CD4-positive, CD25-positive, alpha-beta regulatory T cell (primary cell): ENCODE measurements around the gene PRPSAP2. TPM values are rescaled to one million over a fixed set of nuclear protein-coding genes. Genes with fewer than 3 reads are reported as not detected.
A peak's percentile ranks its signal among the peaks of the same experiment; 100 is the strongest.

Experiments
- ATAC-seq, 2 donors: fragments of 150-1000 bp; cut with Tn5 transposase; one replicate each; pipeline ENCODE4 v1.10.0; 2021; ENCODE audit warnings: low read depth in 2 of 2, moderate number of reproducible peaks in 2 of 2, moderate library complexity in 1 of 2
- DNase-seq, 3 donors: peaks; one replicate each; pipeline versions ENCODE4 v3.0.0 to v3.0.0-alpha.2; 2012 to 2022; ENCODE audit warnings: mixed read lengths in 1 of 3
- H3K27ac ChIP-seq: one replicate; pipeline ENCODE4 v1.7.0; 2013; ENCODE audit warnings: mild to moderate bottlenecking, low read length; ENCODE audit not compliant: insufficient read depth, poor library complexity, severe bottlenecking
- H3K27me3 ChIP-seq: one replicate; pipeline ENCODE4 v1.7.0; 2013; ENCODE audit warnings: low read length; ENCODE audit not compliant: control insufficient read depth, insufficient read depth
- H3K36me3 ChIP-seq: one replicate; pipeline ENCODE4 v1.7.0; 2013; ENCODE audit warnings: mild to moderate bottlenecking, low read length, moderate library complexity; ENCODE audit not compliant: control insufficient read depth, insufficient read depth
- H3K4me1 ChIP-seq: 2 replicates; pipeline ENCODE4 v1.7.0; 2013; ENCODE audit warnings: mild to moderate bottlenecking, low read length; ENCODE audit not compliant: insufficient read depth, control insufficient read depth, poor library complexity, severe bottlenecking
- H3K4me3 ChIP-seq: one replicate; pipeline ENCODE4 v1.7.0; 2013; ENCODE audit warnings: low read depth, mild to moderate bottlenecking, low read length, moderate library complexity
- H3K9me3 ChIP-seq, 2 experiments: 1 replicate in 1 of 2; 2 replicates in 1 of 2; pipeline ENCODE4 v1.7.0; 2013; ENCODE audit warnings: low read length in 2 of 2, mild to moderate bottlenecking in 1 of 2, moderate library complexity in 1 of 2; ENCODE audit not compliant: control insufficient read depth in 2 of 2
- H3K27ac Mint-ChIP-seq, 3 donors: one replicate each; pipeline ENCODE4 v1.8.0; 2020 to 2022; ENCODE audit warnings: mild to moderate bottlenecking in 3 of 3, mixed read lengths in 3 of 3, moderate library complexity in 2 of 3
- H3K27me3 Mint-ChIP-seq: one replicate; pipeline ENCODE4 v1.8.0; 2022; ENCODE audit warnings: mild to moderate bottlenecking, mixed read lengths
- H3K36me3 Mint-ChIP-seq: one replicate; pipeline ENCODE4 v1.8.0; 2020; ENCODE audit warnings: mixed read lengths
- H3K4me1 Mint-ChIP-seq, 4 donors: one replicate each; pipeline ENCODE4 v1.8.0; 2020 to 2022; ENCODE audit warnings: mixed read lengths in 4 of 4, mild to moderate bottlenecking in 1 of 4
- H3K4me3 Mint-ChIP-seq, 4 donors: one replicate each; pipeline ENCODE4 v1.8.0; 2020 to 2022; ENCODE audit warnings: mild to moderate bottlenecking in 4 of 4, mixed read lengths in 4 of 4, moderate library complexity in 3 of 4
- H3K9me3 Mint-ChIP-seq, 7 donors: one replicate each; pipeline ENCODE4 v1.8.0; 2020 to 2022; ENCODE audit warnings: mixed read lengths in 7 of 7, mild to moderate bottlenecking in 3 of 7, moderate library complexity in 2 of 7
- polyA plus RNA-seq, 4 donors: library from polyadenylated mRNA; unstranded; fragments of 300-500 nt; fragmentation: Illumina TruSeq; gene quantifications; one replicate each; pipeline ENCODE4 v1.2.3, GENCODE V29; 2021
- total RNA-seq: library from RNA; stranded (reverse); gene quantifications from one replicate; pipeline ENCODE4 v1.2.3, GENCODE V29; 2022

The PRPSAP2 gene
- total and polyA plus RNA-seq, 5 donors from 2014 or later, result 41.5 to 59.5 (median 45.8) TPM

- peaks cover 4 to 17% (median 12%) of the 10 kb centered on the region in 4 donors for H3K4me1 Mint-ChIP-seq
- no peak overlapping the region for H3K27ac Mint-ChIP-seq
- ATAC-seq (no peak), DNase-seq (no peak)
- Histone ChIP-seq H3K27me3 (no peaks in the 10 kb centered on the region), H3K36me3 (no peaks in the 10 kb centered on the region), H3K4me1 (peaks cover 8% of the 10 kb centered on the region), H3K9me3 (no peaks in the 10 kb centered on the region), H3K4me3 (no peak overlapping the region), H3K27ac (no peak overlapping the region)
- H3K36me3 Mint-ChIP-seq, result peaks cover 5% of the 10 kb centered on the region
- no peaks in the 10 kb centered on the region for H3K9me3 Mint-ChIP-seq
- no peaks in the 10 kb centered on the region for H3K27me3 Mint-ChIP-seq
- peak overlapping the region in 1 of 4 donors; percentile 23 for H3K4me3 Mint-ChIP-seq
Observed at GRCh38 chr17:18851201-18851600, 6.7 kb upstream of the PRPSAP2 start.

- Mint-ChIP-seq H3K27ac (peak overlapping the region in 1 of 3 donors; percentile 99), H3K4me1 (peaks cover 16 to 43% (median 28%) of the 10 kb centered on the region in 4 donors), H3K4me3 (peak overlapping the region; percentile 70 to 96 (median 94)), H3K27me3 (no peaks in the 10 kb centered on the region), H3K36me3 (peaks cover 5% of the 10 kb centered on the region), H3K9me3 (no peaks in the 10 kb centered on the region)
- H3K27ac ChIP-seq, result no peak overlapping the region
- H3K4me1 ChIP-seq, result peaks cover 30% of the 10 kb centered on the region
- no peaks in the 10 kb centered on the region for H3K27me3 ChIP-seq
- DNase-seq, result no peak
- no peak overlapping the region for H3K4me3 ChIP-seq
- no peaks in the 10 kb centered on the region for H3K9me3 ChIP-seq
- no peak for ATAC-seq
- no peaks in the 10 kb centered on the region for H3K36me3 ChIP-seq
Observed at GRCh38 chr17:18854956-18855355, 3.0 kb upstream of the PRPSAP2 start.

GRCh38 chr17:18855831-18856569 lies 1.9 kb upstream of the PRPSAP2 start:
- peak overlapping the region; percentile 96 to 99 (median 96) for H3K27ac Mint-ChIP-seq
- no peaks in the 10 kb centered on the region for H3K27me3 Mint-ChIP-seq
- peaks cover 5% of the 10 kb centered on the region for H3K36me3 Mint-ChIP-seq
- ATAC-seq, result peak; percentile 90
- peak; percentile 88 to 94 (median 88) for DNase-seq
- peak overlapping the region; percentile 81 for H3K27ac ChIP-seq
- peak overlapping the region; percentile 94 to 96 (median 94) for H3K4me3 Mint-ChIP-seq
- no peaks in the 10 kb centered on the region for H3K9me3 Mint-ChIP-seq
- H3K4me1 ChIP-seq, result peaks cover 40% of the 10 kb centered on the region
- no peaks in the 10 kb centered on the region for H3K36me3 ChIP-seq
- peaks cover 23 to 54% (median 37%) of the 10 kb centered on the region in 4 donors for H3K4me1 Mint-ChIP-seq
- no peaks in the 10 kb centered on the region for H3K27me3 ChIP-seq
- H3K4me3 ChIP-seq, result peak overlapping the region; percentile 97
- no peaks in the 10 kb centered on the region for H3K9me3 ChIP-seq

GRCh38 chr17:18856570-18856915 lies 1.4 kb upstream of the PRPSAP2 start:
- Mint-ChIP-seq H3K27ac (peak overlapping the region; percentile 50 to 99 (median 96)), H3K9me3 (no peaks in the 10 kb centered on the region), H3K36me3 (peaks cover 5% of the 10 kb centered on the region), H3K4me1 (peaks cover 26 to 58% (median 39%) of the 10 kb centered on the region in 4 donors), H3K4me3 (peak overlapping the region; percentile 94 to 96 (median 94)), H3K27me3 (no peaks in the 10 kb centered on the region)
- Histone ChIP-seq H3K36me3 (no peaks in the 10 kb centered on the region), H3K4me3 (peak overlapping the region; percentile 97), H3K9me3 (no peaks in the 10 kb centered on the region), H3K27me3 (no peaks in the 10 kb centered on the region), H3K4me1 (peaks cover 40% of the 10 kb centered on the region), H3K27ac (peak overlapping the region; percentile 81)
- no peak for DNase-seq
- no peak for ATAC-seq

GRCh38 chr17:18858567-18859245 lies 775 bp downstream of the PRPSAP2 start:
- Mint-ChIP-seq H3K36me3 (peaks cover 4% of the 10 kb centered on the region), H3K27ac (peak overlapping the region; percentile 74 to 90 (median 90)), H3K4me1 (peaks cover 28 to 69% (median 39%) of the 10 kb centered on the region in 4 donors), H3K9me3 (no peaks in the 10 kb centered on the region), H3K4me3 (peak overlapping the region; percentile 91 to 100 (median 96)), H3K27me3 (no peaks in the 10 kb centered on the region)
- no peak for ATAC-seq
- no peak for DNase-seq
- Histone ChIP-seq H3K9me3 (no peaks in the 10 kb centered on the region), H3K4me1 (peaks cover 40% of the 10 kb centered on the region), H3K4me3 (peak overlapping the region; percentile 93), H3K27me3 (no peaks in the 10 kb centered on the region), H3K27ac (peak overlapping the region; percentile 76), H3K36me3 (no peaks in the 10 kb centered on the region)

- DNase-seq (no peak), ATAC-seq (no peak)
- no peaks in the 10 kb centered on the region for H3K36me3 ChIP-seq
- H3K4me3 ChIP-seq, result peak overlapping the region; percentile 93
- peak overlapping the region; percentile 76 for H3K27ac ChIP-seq
- no peaks in the 10 kb centered on the region for H3K27me3 ChIP-seq
- H3K4me1 ChIP-seq, result peaks cover 40% of the 10 kb centered on the region
- H3K4me1 Mint-ChIP-seq, result peaks cover 28 to 72% (median 39%) of the 10 kb centered on the region in 4 donors
- no peaks in the 10 kb centered on the region for H3K9me3 ChIP-seq
- peaks cover 4% of the 10 kb centered on the region for H3K36me3 Mint-ChIP-seq
- H3K9me3 Mint-ChIP-seq, result no peaks in the 10 kb centered on the region
- peak overlapping the region; percentile 55 to 90 (median 74) for H3K27ac Mint-ChIP-seq
- no peaks in the 10 kb centered on the region for H3K27me3 Mint-ChIP-seq
- peak overlapping the region; percentile 91 to 100 (median 96) for H3K4me3 Mint-ChIP-seq
Observed at GRCh38 chr17:18859256-18859655, 1.3 kb downstream of the PRPSAP2 start.

- peak overlapping the region; percentile 29 for H3K27ac ChIP-seq
- H3K27me3 Mint-ChIP-seq, result no peaks in the 10 kb centered on the region
- H3K4me1 ChIP-seq, result peaks cover 38% of the 10 kb centered on the region
- peak overlapping the region; percentile 37 for H3K4me3 ChIP-seq
- ATAC-seq (no peak), DNase-seq (peak in 2 of 3 donors; percentile 19 to 81)
- peak overlapping the region; percentile 48 to 78 (median 52) for H3K27ac Mint-ChIP-seq
- no peaks in the 10 kb centered on the region for H3K9me3 ChIP-seq
- peaks cover 32 to 72% (median 37%) of the 10 kb centered on the region in 4 donors for H3K4me1 Mint-ChIP-seq
- peak overlapping the region; percentile 52 to 89 (median 72) for H3K4me3 Mint-ChIP-seq
- H3K27me3 ChIP-seq, result no peaks in the 10 kb centered on the region
- peaks cover 4% of the 10 kb centered on the region for H3K36me3 Mint-ChIP-seq
- H3K36me3 ChIP-seq, result no peaks in the 10 kb centered on the region
- H3K9me3 Mint-ChIP-seq, result no peaks in the 10 kb centered on the region
Observed at GRCh38 chr17:18860161-18860972, 2.4 kb downstream of the PRPSAP2 start.
